Stimulated activated naive CD8-positive, alpha-beta T cell treated with anti-CD3 and anti-CD28 coated beads, Interleukin-15, Interleukin-2, amounts not matched to agents 100 ng/mL and 50 ng/mL, for 24 hours (primary cell): Measurements from ENCODE around the gene GPR157.

ENCODE experiments used
- H3K27ac Mint-ChIP-seq: one replicate; pipeline ENCODE4 v1.8.0; 2021; ENCODE audit warnings: mild to moderate bottlenecking, mixed read lengths
- H3K27me3 Mint-ChIP-seq: one replicate; pipeline ENCODE4 v1.8.0; 2021; ENCODE audit warnings: mixed read lengths
- H3K36me3 Mint-ChIP-seq: one replicate; pipeline ENCODE4 v1.8.0; 2021; ENCODE audit warnings: low read depth, mixed read lengths
- H3K4me1 Mint-ChIP-seq: one replicate; pipeline ENCODE4 v1.8.0; 2021; ENCODE audit warnings: low read depth, mixed read lengths
- H3K4me3 Mint-ChIP-seq: one replicate; pipeline ENCODE4 v1.8.0; 2021; ENCODE audit warnings: mild to moderate bottlenecking, mixed read lengths
- H3K9me3 Mint-ChIP-seq: one replicate; pipeline ENCODE4 v1.8.0; 2021; ENCODE audit warnings: mixed read lengths

GPR157 gene

GRCh38 chr1:9058465-9058864 lies 70.4 kb downstream of the GPR157 start:
- no peaks in the 10 kb centered on the region for H3K4me1 Mint-ChIP-seq
- no peak overlapping the region for H3K4me3 Mint-ChIP-seq
- H3K36me3 Mint-ChIP-seq: no peaks in the 10 kb centered on the region
- H3K27ac Mint-ChIP-seq: no peak overlapping the region
- H3K9me3 Mint-ChIP-seq: no peaks in the 10 kb centered on the region
- no peaks in the 10 kb centered on the region for H3K27me3 Mint-ChIP-seq

- Mint-ChIP-seq H3K27ac (no peak overlapping the region), H3K9me3 (no peaks in the 10 kb centered on the region), H3K36me3 (no peaks in the 10 kb centered on the region), H3K4me3 (no peak overlapping the region), H3K4me1 (no peaks in the 10 kb centered on the region), H3K27me3 (no peaks in the 10 kb centered on the region)
Measured at GRCh38 chr1:9057851-9058250, 71.1 kb downstream of the GPR157 start.

GRCh38 chr1:9052272-9053049 lies 76.4 kb downstream of the GPR157 start:
- Mint-ChIP-seq H3K9me3 (no peaks in the 10 kb centered on the region), H3K36me3 (no peaks in the 10 kb centered on the region), H3K27me3 (no peaks in the 10 kb centered on the region), H3K4me3 (no peak overlapping the region), H3K4me1 (no peaks in the 10 kb centered on the region), H3K27ac (no peak overlapping the region)

- Mint-ChIP-seq H3K4me3 (no peak overlapping the region), H3K36me3 (no peaks in the 10 kb centered on the region), H3K27ac (no peak overlapping the region), H3K4me1 (no peaks in the 10 kb centered on the region), H3K9me3 (no peaks in the 10 kb centered on the region), H3K27me3 (no peaks in the 10 kb centered on the region)
Measured at GRCh38 chr1:9051379-9051778, 77.5 kb downstream of the GPR157 start.

GRCh38 chr1:9050803-9051202 lies 78.1 kb downstream of the GPR157 start:
- no peaks in the 10 kb centered on the region for H3K36me3 Mint-ChIP-seq
- H3K4me1 Mint-ChIP-seq: no peaks in the 10 kb centered on the region
- no peak overlapping the region for H3K4me3 Mint-ChIP-seq
- H3K9me3 Mint-ChIP-seq: no peaks in the 10 kb centered on the region
- H3K27me3 Mint-ChIP-seq: no peaks in the 10 kb centered on the region
- no peak overlapping the region for H3K27ac Mint-ChIP-seq
